HG03025 (cell line): ENCODE results near the gene SLCO3A1.
"Not testable (repeated sequence)": the region's sequence is repeated elsewhere in the genome, so short reads cannot be mapped to it uniquely, and the experiment has no call there.

Experiments
- ATAC-seq: cut with Tn5 transposase; IDR thresholded peaks from one replicate; pipeline ENCODE4 v1.9.1; 2021; ENCODE audit warnings: mild to moderate bottlenecking, moderate library complexity; ENCODE audit not compliant: unreplicated experiment, low FRiP score

SLCO3A1 gene

GRCh38 chr15:91954292-91954691 lies 100.8 kb downstream of the SLCO3A1 start:
- no peak for ATAC-seq

- ATAC-seq, result no peak
Measured at GRCh38 chr15:91956026-91956723, 102.7 kb downstream of the SLCO3A1 start.

GRCh38 chr15:91961357-91961756 lies 107.8 kb downstream of the SLCO3A1 start:
- no peak for ATAC-seq

- not testable (repeated sequence) for ATAC-seq
Measured at GRCh38 chr15:91963747-91964146, 110.2 kb downstream of the SLCO3A1 start.

- ATAC-seq, result no peak
Measured at GRCh38 chr15:91965501-91966193, 112.1 kb downstream of the SLCO3A1 start.

GRCh38 chr15:91966194-91966552 lies 112.7 kb downstream of the SLCO3A1 start:
- ATAC-seq, result no peak

- ATAC-seq, result no peak
Measured at GRCh38 chr15:91967935-91968606, 114.6 kb downstream of the SLCO3A1 start.

- ATAC-seq, result no peak
Measured at GRCh38 chr15:91968610-91969009, 115.1 kb downstream of the SLCO3A1 start.

- ATAC-seq, result no peak
Measured at GRCh38 chr15:91970142-91970541, 116.6 kb downstream of the SLCO3A1 start.

- no peak for ATAC-seq
Measured at GRCh38 chr15:91973481-91973880, 120.0 kb downstream of the SLCO3A1 start.

GRCh38 chr15:91974321-91974720 lies 120.8 kb downstream of the SLCO3A1 start:
- no peak for ATAC-seq

GRCh38 chr15:91975241-91975978 lies 121.9 kb downstream of the SLCO3A1 start:
- no peak for ATAC-seq

- ATAC-seq, result no peak
Measured at GRCh38 chr15:91976966-91977365, 123.5 kb downstream of the SLCO3A1 start.

- no peak for ATAC-seq
Measured at GRCh38 chr15:91980502-91981267, 127.2 kb downstream of the SLCO3A1 start.

GRCh38 chr15:91981821-91982800 lies 128.6 kb downstream of the SLCO3A1 start:
- no peak for ATAC-seq

- no peak for ATAC-seq
Measured at GRCh38 chr15:91983729-91984340, 130.3 kb downstream of the SLCO3A1 start.

GRCh38 chr15:91985297-91985696 lies 131.8 kb downstream of the SLCO3A1 start:
- no peak for ATAC-seq

- ATAC-seq, result no peak
Measured at GRCh38 chr15:91988071-91988470, 134.6 kb downstream of the SLCO3A1 start.

- ATAC-seq, result no peak
Measured at GRCh38 chr15:91988655-91989054, 135.1 kb downstream of the SLCO3A1 start.
